ENCODE measurements around the gene NXNL1.
A peak's percentile ranks its signal among the peaks of the same experiment; 100 is the strongest.

The NXNL1 gene

DNA sequence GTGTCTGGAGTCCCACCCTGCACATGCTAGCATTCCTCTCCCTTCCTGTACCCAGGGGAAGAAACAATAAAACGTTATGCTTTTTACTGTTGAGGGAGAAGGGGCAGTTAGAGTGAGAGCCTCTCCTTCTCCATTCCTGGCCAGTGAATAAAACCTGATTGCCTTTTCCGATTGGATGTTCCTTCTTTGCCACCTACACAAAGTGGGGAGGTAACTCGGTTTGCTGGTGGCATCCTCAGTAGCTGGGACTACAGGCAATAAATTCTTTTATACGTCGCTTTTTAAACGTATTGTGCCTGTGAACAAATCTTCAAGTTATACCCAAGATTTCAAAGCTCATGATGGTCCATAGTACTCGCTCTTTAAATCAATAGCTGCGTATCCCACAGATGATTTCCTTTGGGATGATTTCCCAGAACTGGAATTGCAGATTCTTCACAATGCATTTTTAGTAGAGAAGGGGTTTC, 41.5 kb downstream of the NXNL1 start:
- no peak for DNase-seq

DNA sequence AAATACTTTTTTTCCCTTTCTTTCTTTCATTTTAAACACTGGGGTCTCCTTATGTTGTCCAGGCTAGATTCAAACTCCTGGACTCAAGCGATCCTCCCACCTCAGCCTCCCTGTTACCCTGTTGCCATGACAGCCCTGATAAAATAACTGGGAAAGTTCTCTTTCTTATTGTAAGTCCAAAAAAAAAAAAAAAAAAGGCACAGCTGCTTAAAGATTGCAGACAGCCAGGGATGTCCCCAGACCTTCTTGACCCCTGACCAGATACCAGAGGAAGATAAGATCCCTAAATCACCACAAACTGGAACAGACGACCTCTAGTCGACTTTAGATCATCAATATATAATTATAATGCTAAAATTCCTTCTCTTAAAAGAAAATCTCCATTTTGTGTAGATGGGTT, 42.0 kb downstream of the NXNL1 start:
- no peak for DNase-seq

DNA sequence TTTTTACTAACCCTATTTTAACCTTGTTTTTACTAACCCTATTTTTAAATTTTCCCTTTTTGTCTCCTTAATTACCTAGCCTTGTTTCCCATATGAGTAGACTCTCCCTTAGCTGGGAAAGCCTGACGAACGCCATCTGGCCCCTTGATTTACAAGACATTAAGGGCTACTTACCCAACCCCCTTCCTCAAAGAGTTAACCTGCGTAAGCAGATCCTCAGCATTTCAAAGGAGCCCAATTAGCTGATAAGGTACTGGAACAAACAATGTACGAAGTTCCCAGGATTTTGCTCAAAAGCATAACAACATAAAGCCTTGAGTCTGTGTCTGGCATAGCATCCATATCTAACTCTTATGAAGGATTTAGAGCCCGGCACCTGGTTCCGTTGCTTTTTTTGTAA, 45.6 kb downstream of the NXNL1 start:
- no peak for DNase-seq

DNA sequence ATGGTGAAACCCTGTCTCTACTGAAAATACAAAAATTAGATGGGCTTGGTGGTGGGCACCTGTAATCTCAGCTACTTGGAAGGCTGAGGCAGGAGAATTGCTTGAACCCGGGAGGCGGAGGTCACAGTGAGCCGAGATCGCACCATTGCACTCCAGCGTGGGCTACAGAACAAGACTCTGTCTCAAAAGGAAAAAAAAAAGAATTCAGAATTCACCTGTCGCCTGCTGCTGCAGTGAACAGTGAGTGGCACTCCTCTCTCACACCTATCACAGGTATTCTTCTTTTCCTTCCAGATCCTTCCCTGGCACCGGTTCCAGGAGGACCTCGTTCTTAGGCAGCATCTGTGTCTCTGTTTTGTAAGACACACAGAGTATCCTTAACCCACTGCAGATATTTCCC, 46.6 kb downstream of the NXNL1 start:
- no peak for DNase-seq

DNA sequence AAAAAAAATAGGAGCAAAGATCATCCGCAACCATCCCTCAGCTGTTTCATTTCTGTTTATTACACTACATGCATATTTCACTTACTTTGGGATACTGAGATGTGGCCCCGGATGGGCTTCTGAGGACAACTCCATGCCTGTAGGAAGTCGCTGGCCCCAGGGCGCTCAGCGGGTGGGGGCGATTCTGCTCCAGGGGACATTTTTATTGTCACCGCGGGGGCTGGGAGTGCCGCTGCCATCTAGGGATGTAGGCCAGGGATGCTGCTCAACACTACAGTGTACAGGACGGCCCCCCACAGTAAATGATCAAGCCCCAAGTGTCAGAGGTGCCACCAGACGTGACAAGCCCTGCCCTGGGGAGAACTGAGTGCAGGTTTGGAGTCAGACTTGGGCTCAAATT, 48.9 kb downstream of the NXNL1 start:
- no peak for DNase-seq

DNA sequence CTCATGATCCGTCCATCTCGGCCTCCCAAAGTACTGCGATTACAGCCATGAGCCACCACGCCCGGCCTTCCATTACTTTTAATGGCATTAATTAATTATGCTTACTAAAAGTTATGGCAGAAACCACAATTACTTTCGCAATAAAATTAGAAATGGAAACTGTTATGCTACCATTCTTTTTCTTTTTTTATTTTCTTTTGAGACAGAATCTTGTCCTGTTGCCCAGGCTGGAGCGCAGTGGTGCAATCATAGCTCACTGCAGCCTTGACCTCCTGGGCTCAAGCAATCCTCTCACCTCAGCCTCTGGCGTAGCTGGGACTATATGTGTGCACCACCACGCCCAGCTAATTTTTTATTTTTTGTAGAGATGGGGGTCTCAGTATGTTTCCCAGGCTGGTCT, 50.7 kb downstream of the NXNL1 start:
- DNase-seq: no peak

DNA sequence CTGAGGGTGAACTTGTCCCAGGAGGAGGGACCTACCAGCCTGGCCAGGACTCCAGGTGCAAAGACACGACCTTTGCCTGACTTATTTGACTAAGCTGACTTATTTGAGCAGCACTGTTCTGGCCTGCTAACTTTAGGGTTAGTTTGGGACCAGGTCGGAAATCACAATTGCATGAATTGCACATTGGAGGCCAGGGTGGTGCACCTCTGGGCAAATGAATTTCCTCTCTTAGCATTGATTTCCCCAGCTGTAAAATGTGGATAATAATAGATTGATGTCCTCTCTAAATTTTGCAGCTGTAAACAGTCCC, 53.9 kb downstream of the NXNL1 start:
- DNase-seq: peak in 1 of 5 experiments; percentile 29

DNA sequence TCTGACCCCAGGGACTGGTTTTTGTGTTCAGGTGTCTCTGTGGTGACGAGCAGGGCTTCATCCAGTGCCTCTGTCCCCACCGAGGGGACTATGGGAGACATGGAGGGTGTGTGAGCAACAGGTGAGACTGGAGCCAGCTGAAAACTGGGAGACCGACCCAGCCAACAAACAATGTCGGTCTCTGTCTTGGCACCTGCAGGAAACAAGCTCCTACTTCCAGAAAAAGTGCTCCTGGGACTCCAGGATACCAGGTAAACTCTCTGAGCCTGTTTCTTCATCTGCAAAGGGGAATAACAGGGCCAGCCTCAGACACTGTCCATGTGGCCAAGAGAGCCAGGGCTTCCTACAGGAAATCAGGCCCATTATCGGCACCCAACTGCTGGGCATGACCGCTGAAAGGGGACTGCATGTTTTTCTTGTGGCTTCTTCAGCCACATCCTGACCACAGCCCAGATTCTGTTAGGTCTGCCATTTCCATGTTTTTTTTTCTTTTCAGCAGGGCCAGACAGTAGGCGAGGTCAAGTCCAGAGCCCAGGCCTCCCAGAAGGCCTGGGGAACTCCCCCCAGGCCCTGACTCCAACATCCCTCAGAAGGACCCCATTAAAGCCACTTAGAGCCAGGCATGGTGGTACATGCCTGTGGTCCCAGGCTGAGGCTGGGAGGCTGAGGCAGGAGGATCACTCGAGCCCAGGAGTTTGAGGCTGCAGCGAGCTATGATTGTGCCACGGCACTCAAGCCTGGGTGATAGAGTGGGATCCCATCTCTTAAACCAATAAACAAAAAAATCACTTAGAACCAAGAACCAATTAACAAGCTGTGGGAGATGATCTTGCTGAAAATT, 54.5 kb downstream of the NXNL1 start:
- peak in 1 of 5 experiments; percentile 71 for DNase-seq
